Mesendoderm (in vitro differentiated cells): ENCODE measurements around the gene AFAP1L2.
"Not testable (repeated sequence)": the region's sequence is repeated elsewhere in the genome, so short reads cannot be mapped to it uniquely, and the experiment has no call there.

Experiments
- DNase-seq: peaks from one replicate; pipeline ENCODE4 v3.0.0; 2013
- H2AK5ac ChIP-seq: 2 replicates; pipeline ENCODE4 v1.6.1; 2013; ENCODE audit warnings: low read length, inconsistent platforms
- H2BK120ac ChIP-seq: 2 replicates; pipeline ENCODE4 v1.6.1; 2013; ENCODE audit warnings: low read depth, mild to moderate bottlenecking, low read length, moderate library complexity, mixed read lengths
- H2BK15ac ChIP-seq: replicated peaks from 2 replicates; pipeline ENCODE4 v1.6.1; 2013; ENCODE audit warnings: low read depth, mild to moderate bottlenecking, moderate library complexity
- H2BK5ac ChIP-seq: 2 replicates; pipeline ENCODE4 v1.6.1; 2013; ENCODE audit warnings: low read length, inconsistent platforms
- H3K18ac ChIP-seq: 2 replicates; pipeline ENCODE4 v1.6.1; 2013; ENCODE audit warnings: mild to moderate bottlenecking, low read length, mixed read lengths
- H3K23ac ChIP-seq: one replicate; pipeline ENCODE4 v1.6.1; 2013; ENCODE audit warnings: low read length
- H3K27ac ChIP-seq: 2 replicates; pipeline ENCODE4 v1.5.1; 2013; ENCODE audit warnings: low read depth, mild to moderate bottlenecking, inconsistent platforms, low read length, moderate library complexity
- H3K27me3 ChIP-seq: 2 replicates; pipeline ENCODE4 v1.6.1; 2013; ENCODE audit warnings: low read length, control low read depth, mild to moderate bottlenecking, inconsistent platforms; ENCODE audit not compliant: insufficient read depth, poor library complexity
- H3K36me3 ChIP-seq: 2 replicates; pipeline ENCODE4 v1.6.1; 2013; ENCODE audit warnings: low read length, inconsistent platforms; ENCODE audit not compliant: control insufficient read depth, insufficient read depth
- H3K4ac ChIP-seq: one replicate; pipeline ENCODE4 v1.6.1; 2013; ENCODE audit warnings: low read depth, mild to moderate bottlenecking, low read length, moderate library complexity
- H3K4me1 ChIP-seq: 2 replicates; pipeline ENCODE4 v1.6.1; 2013; ENCODE audit warnings: low read depth, low read length, inconsistent platforms; ENCODE audit not compliant: control insufficient read depth
- H3K4me2 ChIP-seq: 2 replicates; pipeline ENCODE4 v1.6.1; 2013; ENCODE audit warnings: low read length
- H3K4me3 ChIP-seq: 2 replicates; pipeline ENCODE4 v1.5.1; 2013; ENCODE audit warnings: mild to moderate bottlenecking, low read length
- H3K56ac ChIP-seq: one replicate; pipeline ENCODE4 v1.6.1; 2013; ENCODE audit warnings: low read length
- H3K79me1 ChIP-seq: 2 replicates; pipeline ENCODE4 v1.6.1; 2013; ENCODE audit warnings: low read length, inconsistent platforms
- H3K79me2 ChIP-seq: 2 replicates; pipeline ENCODE4 v1.6.1; 2013; ENCODE audit warnings: mild to moderate bottlenecking, low read length; ENCODE audit not compliant: control insufficient read depth, insufficient read depth
- H3K9ac ChIP-seq: 2 replicates; pipeline ENCODE4 v1.6.1; 2013; ENCODE audit warnings: low read length, inconsistent platforms
- H4K5ac ChIP-seq: one replicate; pipeline ENCODE4 v1.6.1; 2013; ENCODE audit warnings: low read length
- H4K8ac ChIP-seq: one replicate; pipeline ENCODE4 v1.6.1; 2013; ENCODE audit warnings: low read depth, mild to moderate bottlenecking, control low read depth, low read length, moderate library complexity
- WGBS: extraction: QIAGEN DNeasy Blood & Tissue Kit; methylation state at CpG from one replicate; pipeline ENCODE4 v1.1.7; 2013; ENCODE audit warnings: low lambda C conversion rate, missing lambda C conversion rate; ENCODE audit not compliant: insufficient coverage; ENCODE audit errors: extremely low coverage; 5-methylcytosine and 5-hydroxymethylcytosine counted together

AFAP1L2 gene

GRCh38 chr10:114336823-114337509 is 67.3 kb downstream of the AFAP1L2 start:
- no peak overlapping the region for H2BK5ac ChIP-seq
- no peak overlapping the region for H3K4me3 ChIP-seq
- no peak overlapping the region for H2BK120ac ChIP-seq
- H4K5ac ChIP-seq, result no peak overlapping the region
- no peaks in the 10 kb centered on the region for H3K36me3 ChIP-seq
- no peaks in the 10 kb centered on the region for H3K79me2 ChIP-seq
- no peak for DNase-seq
- no CpG with 5 or more reads among the region's 10 CpGs for WGBS
- no peak overlapping the region for H2AK5ac ChIP-seq
- no peaks in the 10 kb centered on the region for H3K79me1 ChIP-seq
- H3K4me2 ChIP-seq, result no peak overlapping the region
- no peak overlapping the region for H4K8ac ChIP-seq
- peak overlapping the region; percentile 68 for H3K23ac ChIP-seq
- H3K56ac ChIP-seq, result no peak overlapping the region
- no peaks in the 10 kb centered on the region for H3K27me3 ChIP-seq
- H3K18ac ChIP-seq, result no peak overlapping the region
- H3K9ac ChIP-seq, result no peak overlapping the region
- H2BK15ac ChIP-seq, result no peak overlapping the region
- H3K4ac ChIP-seq, result no peak overlapping the region
- H3K4me1 ChIP-seq, result no peaks in the 10 kb centered on the region
- H3K27ac ChIP-seq, result no peak overlapping the region

GRCh38 chr10:114335614-114336013 is 68.7 kb downstream of the AFAP1L2 start:
- no peaks in the 10 kb centered on the region for H3K36me3 ChIP-seq
- no peak overlapping the region for H2AK5ac ChIP-seq
- H3K9ac ChIP-seq, result no peak overlapping the region
- no peak overlapping the region for H4K5ac ChIP-seq
- H2BK120ac ChIP-seq, result no peak overlapping the region
- no peak overlapping the region for H3K27ac ChIP-seq
- H3K4me1 ChIP-seq, result no peaks in the 10 kb centered on the region
- no peaks in the 10 kb centered on the region for H3K79me1 ChIP-seq
- H3K56ac ChIP-seq, result no peak overlapping the region
- no peak overlapping the region for H3K4ac ChIP-seq
- no peaks in the 10 kb centered on the region for H3K79me2 ChIP-seq
- no peak overlapping the region for H2BK5ac ChIP-seq
- no CpG with 5 or more reads among the region's 3 CpGs for WGBS
- H3K27me3 ChIP-seq, result no peaks in the 10 kb centered on the region
- no peak overlapping the region for H2BK15ac ChIP-seq
- H3K18ac ChIP-seq, result no peak overlapping the region
- H3K23ac ChIP-seq, result no peak overlapping the region
- H3K4me2 ChIP-seq, result no peak overlapping the region
- H4K8ac ChIP-seq, result no peak overlapping the region
- no peak for DNase-seq
- no peak overlapping the region for H3K4me3 ChIP-seq

GRCh38 chr10:114334301-114334700 is 70.0 kb downstream of the AFAP1L2 start:
- no peak overlapping the region for H2BK15ac ChIP-seq
- WGBS, result no CpG with 5 or more reads among the region's 6 CpGs
- H3K79me2 ChIP-seq, result no peaks in the 10 kb centered on the region
- H4K8ac ChIP-seq, result no peak overlapping the region
- no peak overlapping the region for H3K9ac ChIP-seq
- H3K4me2 ChIP-seq, result no peak overlapping the region
- H3K56ac ChIP-seq, result no peak overlapping the region
- H2BK5ac ChIP-seq, result no peak overlapping the region
- no peaks in the 10 kb centered on the region for H3K4me1 ChIP-seq
- H3K18ac ChIP-seq, result no peak overlapping the region
- H3K23ac ChIP-seq, result no peak overlapping the region
- H4K5ac ChIP-seq, result no peak overlapping the region
- H3K4me3 ChIP-seq, result no peak overlapping the region
- no peaks in the 10 kb centered on the region for H3K27me3 ChIP-seq
- H3K79me1 ChIP-seq, result no peaks in the 10 kb centered on the region
- no peak overlapping the region for H3K27ac ChIP-seq
- no peak overlapping the region for H2BK120ac ChIP-seq
- no peak overlapping the region for H2AK5ac ChIP-seq
- no peaks in the 10 kb centered on the region for H3K36me3 ChIP-seq
- H3K4ac ChIP-seq, result no peak overlapping the region
- no peak for DNase-seq

DNA sequence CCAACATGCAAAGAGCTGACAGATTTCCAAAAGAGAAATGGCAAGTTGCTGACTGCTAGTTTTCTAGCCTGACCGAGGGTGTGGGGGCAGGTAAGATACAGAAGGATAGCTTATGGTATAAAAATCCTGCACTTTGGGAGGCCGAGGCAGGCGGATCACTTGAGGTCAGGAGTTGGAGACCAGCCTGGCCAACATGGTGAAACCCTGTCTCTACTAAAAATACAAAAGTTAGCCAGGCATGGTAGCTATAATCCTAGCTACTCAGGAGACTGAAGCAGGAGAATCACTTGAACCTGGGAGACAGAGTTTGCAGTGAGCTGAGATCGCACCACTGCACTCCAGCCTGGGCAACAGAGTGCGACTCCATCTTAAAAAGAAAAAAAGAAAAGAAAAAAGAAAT is 70.9 kb downstream of the AFAP1L2 start:
- H2BK120ac ChIP-seq, H3K79me1 ChIP-seq, H3K23ac ChIP-seq, H2BK5ac ChIP-seq, H2AK5ac ChIP-seq, H3K79me2 ChIP-seq, H4K8ac ChIP-seq, H3K4me3 ChIP-seq, H3K36me3 ChIP-seq, H4K5ac ChIP-seq, H3K27me3 ChIP-seq, H3K18ac ChIP-seq, H3K9ac ChIP-seq, H3K27ac ChIP-seq, H3K4me1 ChIP-seq, H3K4ac ChIP-seq, H3K4me2 ChIP-seq, DNase-seq, H3K56ac ChIP-seq, H2BK15ac ChIP-seq: not testable (repeated sequence)
- no CpG with 5 or more reads among the region's 5 CpGs for WGBS

GRCh38 chr10:114332301-114333192 is 71.8 kb downstream of the AFAP1L2 start:
- Histone ChIP-seq H2AK5ac (no peak overlapping the region), H2BK120ac (no peak overlapping the region), H3K4ac (no peak overlapping the region), H3K9ac (no peak overlapping the region), H3K4me3 (no peak overlapping the region), H3K56ac (no peak overlapping the region), H3K79me1 (no peaks in the 10 kb centered on the region), H3K79me2 (no peaks in the 10 kb centered on the region), H3K23ac (no peak overlapping the region), H2BK15ac (no peak overlapping the region), H3K4me2 (no peak overlapping the region), H3K27ac (no peak overlapping the region), H4K8ac (no peak overlapping the region), H2BK5ac (no peak overlapping the region), H3K36me3 (no peaks in the 10 kb centered on the region), H4K5ac (no peak overlapping the region), H3K18ac (no peak overlapping the region), H3K4me1 (no peaks in the 10 kb centered on the region), H3K27me3 (no peaks in the 10 kb centered on the region)
- DNase-seq, result no peak
- no CpG with 5 or more reads among the region's 14 CpGs for WGBS
